PC-9 (cell line): ENCODE data around the gene CDC14B. TPM values are rescaled to one million over a fixed set of nuclear protein-coding genes. Genes with fewer than 3 reads are reported as not detected.

Experiments
- BruUV-seq: library from RNA; stranded (reverse); fragments of 400-500 nt; replicated peaks from 2 replicates; lab custom pipeline; 2021; lab: Mats Ljungman, UMichigan
- CTCF ChIA-PET: fragments of 300-600 bp; sonication (Branson Sonifier 250); formaldehyde crosslinking; loops from one replicate; lab custom pipeline; 2022; ENCODE audit warnings: antibody characterized with exemption; lab: Charles Lee
- POLR2A ChIA-PET: fragments of 300-600 bp; sonication (Branson Sonifier 250); formaldehyde crosslinking; loops from one replicate; lab custom pipeline; 2022; ENCODE audit warnings: antibody characterized with exemption; ENCODE audit not compliant: unreplicated experiment; lab: Charles Lee
- DNase-seq, 2 experiments: peaks; one replicate each; pipeline versions ENCODE4 v3.0.0 to v3.0.0-alpha.2; 2015 to 2022; ENCODE audit warnings: mixed read lengths in 1 of 2
- H2AFZ ChIP-seq: fragments of 200-600 bp; sonication (generic); 2 replicates; pipeline ENCODE4 v1.8.1; 2017; ENCODE audit warnings: antibody characterized with exemption
- H3F3A ChIP-seq: fragments of 200-600 bp; sonication (generic); 2 replicates; pipeline ENCODE4 v1.8.1; 2017; ENCODE audit warnings: antibody characterized with exemption, mild to moderate bottlenecking, low read depth; ENCODE audit not compliant: insufficient read depth
- H3K27ac ChIP-seq: fragments of 200-600 bp; sonication (generic); 2 replicates; pipeline ENCODE4 v1.6.1; 2016; ENCODE audit warnings: mixed run types
- H3K27me3 ChIP-seq: fragments of 200-600 bp; sonication (generic); 2 replicates; pipeline ENCODE4 v1.6.1; 2016; ENCODE audit warnings: low read depth, mixed run types; ENCODE audit not compliant: insufficient read depth
- H3K36me3 ChIP-seq: fragments of 200-600 bp; sonication (generic); 2 replicates; pipeline ENCODE4 v1.6.1; 2016; ENCODE audit warnings: low read depth, mixed run types
- H3K4me1 ChIP-seq: fragments of 200-600 bp; sonication (generic); replicated peaks from 2 replicates; pipeline ENCODE4 v1.6.1; 2016; ENCODE audit warnings: mixed run types; ENCODE audit not compliant: insufficient read depth
- H3K4me2 ChIP-seq: fragments of 200-600 bp; sonication (generic); 2 replicates; pipeline ENCODE4 v1.6.1; 2017; ENCODE audit warnings: mixed run types
- H3K4me3 ChIP-seq: fragments of 200-600 bp; sonication (generic); 2 replicates; pipeline ENCODE4 v1.6.1; 2016; ENCODE audit warnings: mixed run types
- H3K79me2 ChIP-seq: fragments of 200-600 bp; sonication (generic); 2 replicates; pipeline ENCODE4 v1.6.1; 2017; ENCODE audit warnings: low read depth, mixed run types
- H3K9me2 ChIP-seq: fragments of 200-600 bp; sonication (generic); 2 replicates; pipeline ENCODE4 v1.8.1; 2017; ENCODE audit warnings: mild to moderate bottlenecking; ENCODE audit not compliant: insufficient read depth
- H3K9me3 ChIP-seq: fragments of 200-600 bp; sonication (generic); 2 replicates; pipeline ENCODE4 v1.8.1; 2016; ENCODE audit warnings: low read depth; ENCODE audit not compliant: insufficient read depth
- H4K20me1 ChIP-seq: fragments of 200-600 bp; sonication (generic); 2 replicates; pipeline ENCODE4 v1.8.1; 2017; ENCODE audit not compliant: insufficient read depth
- EZH2 ChIP-seq: fragments of 200-600 bp; sonication (generic); IDR thresholded peaks from 2 replicates; pipeline ENCODE4 v1.8.0; 2017; ENCODE audit warnings: antibody characterized with exemption, low read depth
- intact Hi-C: fragments of 100-400 bp; cut with micrococcal nuclease; formaldehyde crosslinking; loops from one replicate; pipeline ENCODE4 v1.10.0; 2022; ENCODE audit not compliant: unreplicated experiment
- total RNA-seq: library from RNA; stranded (reverse); gene quantifications from 2 replicates; pipeline ENCODE4 v1.2.3, GENCODE V29; 2021
- TF ChIP-seq, protein P1 (sequence below): fragments of 200-600 bp; sonication (generic); conservative IDR thresholded peaks from 2 replicates; pipeline ENCODE4 v1.6.1; 2017; ENCODE audit warnings: mixed run types, antibody characterized with exemption, mild to moderate bottlenecking, moderate library complexity

CDC14B gene
- total RNA-seq, 1 experiment from 2014 or later = 47.2 TPM

DNA sequence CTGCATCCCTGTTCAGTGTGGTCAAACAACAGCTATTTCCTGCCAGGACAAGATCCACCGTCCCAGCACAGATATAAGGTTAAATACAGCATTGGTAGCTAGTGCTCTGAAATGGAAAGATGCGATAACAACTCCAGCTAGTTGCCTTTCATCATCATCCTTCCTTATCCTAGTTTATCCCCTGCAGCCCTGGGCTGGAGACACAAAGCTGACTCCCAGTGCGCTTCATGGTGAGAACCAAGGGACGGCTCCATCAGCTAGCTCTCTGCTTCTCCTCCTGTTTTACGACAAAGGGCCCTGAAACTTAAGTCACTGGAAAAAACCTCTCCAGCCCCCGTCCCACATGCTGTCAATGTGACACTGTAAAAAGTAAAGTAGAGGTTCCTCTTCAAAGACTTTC lies 37.9 kb downstream of the CDC14B start:
- ChIA-PET POLR2A (no interaction called here), CTCF (no interaction called here)
- BruUV-seq = no TSS peak
- no peak overlapping the region for H3K4me2 ChIP-seq
- intact Hi-C loops = no loop called here
- no peaks in the 10 kb centered on the region for H3K9me3 ChIP-seq
- no peaks in the 10 kb centered on the region for H3F3A ChIP-seq
- H3K36me3 ChIP-seq = no peaks in the 10 kb centered on the region
- H3K4me1 ChIP-seq = no peaks in the 10 kb centered on the region
- TF ChIP-seq EZH2 = no peak
- TF ChIP-seq, protein P1, sequence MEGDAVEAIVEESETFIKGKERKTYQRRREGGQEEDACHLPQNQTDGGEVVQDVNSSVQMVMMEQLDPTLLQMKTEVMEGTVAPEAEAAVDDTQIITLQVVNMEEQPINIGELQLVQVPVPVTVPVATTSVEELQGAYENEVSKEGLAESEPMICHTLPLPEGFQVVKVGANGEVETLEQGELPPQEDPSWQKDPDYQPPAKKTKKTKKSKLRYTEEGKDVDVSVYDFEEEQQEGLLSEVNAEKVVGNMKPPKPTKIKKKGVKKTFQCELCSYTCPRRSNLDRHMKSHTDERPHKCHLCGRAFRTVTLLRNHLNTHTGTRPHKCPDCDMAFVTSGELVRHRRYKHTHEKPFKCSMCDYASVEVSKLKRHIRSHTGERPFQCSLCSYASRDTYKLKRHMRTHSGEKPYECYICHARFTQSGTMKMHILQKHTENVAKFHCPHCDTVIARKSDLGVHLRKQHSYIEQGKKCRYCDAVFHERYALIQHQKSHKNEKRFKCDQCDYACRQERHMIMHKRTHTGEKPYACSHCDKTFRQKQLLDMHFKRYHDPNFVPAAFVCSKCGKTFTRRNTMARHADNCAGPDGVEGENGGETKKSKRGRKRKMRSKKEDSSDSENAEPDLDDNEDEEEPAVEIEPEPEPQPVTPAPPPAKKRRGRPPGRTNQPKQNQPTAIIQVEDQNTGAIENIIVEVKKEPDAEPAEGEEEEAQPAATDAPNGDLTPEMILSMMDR = no peak
- no peak overlapping the region for H2AFZ ChIP-seq
- no peak for DNase-seq
- no peak overlapping the region for H3K27ac ChIP-seq
- H3K79me2 ChIP-seq = peaks cover 20% of the 10 kb centered on the region
- H3K4me3 ChIP-seq = no peak overlapping the region
- H4K20me1 ChIP-seq = no peaks in the 10 kb centered on the region
- no peaks in the 10 kb centered on the region for H3K9me2 ChIP-seq
- H3K27me3 ChIP-seq = no peaks in the 10 kb centered on the region

- BruUV-seq = no TSS peak
- H3K27ac ChIP-seq = no peak overlapping the region
- H3K4me1 ChIP-seq = no peaks in the 10 kb centered on the region
- H3K27me3 ChIP-seq = no peaks in the 10 kb centered on the region
- peaks cover 20% of the 10 kb centered on the region for H3K79me2 ChIP-seq
- no peaks in the 10 kb centered on the region for H3K9me2 ChIP-seq
- POLR2A ChIA-PET = no interaction called here
- intact Hi-C loops = no loop called here
- H2AFZ ChIP-seq = no peak overlapping the region
- no peaks in the 10 kb centered on the region for H3K9me3 ChIP-seq
- CTCF ChIA-PET = no interaction called here
- H4K20me1 ChIP-seq = no peaks in the 10 kb centered on the region
- H3K36me3 ChIP-seq = no peaks in the 10 kb centered on the region
- no peak overlapping the region for H3K4me2 ChIP-seq
- no peaks in the 10 kb centered on the region for H3F3A ChIP-seq
- no peak for DNase-seq
- H3K4me3 ChIP-seq = no peak overlapping the region
- TF ChIP-seq EZH2 = no peak
- TF ChIP-seq, protein P1 = no peak
These were observed 38.3 kb downstream of the CDC14B start for GRCh38 chr9:96581301-96581700.

DNA sequence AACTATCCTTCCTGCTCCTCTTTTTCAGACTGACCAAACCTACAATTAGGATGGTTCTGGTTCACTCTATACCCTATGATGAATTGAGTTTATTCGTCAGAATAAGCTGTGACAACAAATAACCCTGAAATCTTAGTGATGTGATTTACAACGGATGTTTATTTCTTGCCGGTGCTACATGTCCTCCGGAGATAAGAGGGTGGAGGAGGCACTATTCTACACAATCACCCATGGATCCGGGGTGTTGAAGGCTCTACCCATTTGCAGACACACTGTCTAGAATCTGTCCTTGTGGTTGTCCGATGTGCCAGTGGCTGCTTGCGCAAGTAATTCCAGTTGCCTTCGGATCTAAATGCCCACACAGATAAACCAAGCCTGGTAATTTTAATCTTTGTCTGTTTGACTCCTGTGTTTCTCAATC lies 44.7 kb downstream of the CDC14B start:
- CTCF ChIA-PET = no interaction called here
- DNase-seq = no peak
- BruUV-seq = no TSS peak
- H2AFZ ChIP-seq = no peak overlapping the region
- no peaks in the 10 kb centered on the region for H4K20me1 ChIP-seq
- no peaks in the 10 kb centered on the region for H3K9me2 ChIP-seq
- no peaks in the 10 kb centered on the region for H3K27me3 ChIP-seq
- TF ChIP-seq EZH2 = no peak
- TF ChIP-seq, protein P1 = no peak
- peaks cover 39% of the 10 kb centered on the region for H3K79me2 ChIP-seq
- no peaks in the 10 kb centered on the region for H3K36me3 ChIP-seq
- no peak overlapping the region for H3K4me2 ChIP-seq
- no peak overlapping the region for H3K27ac ChIP-seq
- no peaks in the 10 kb centered on the region for H3K4me1 ChIP-seq
- intact Hi-C loops = no loop called here
- H3K4me3 ChIP-seq = no peak overlapping the region
- no peaks in the 10 kb centered on the region for H3K9me3 ChIP-seq
- no peaks in the 10 kb centered on the region; the same call in 1 of the 2 replicates for H3F3A ChIP-seq
- POLR2A ChIA-PET = no interaction called here
